T47D (cell line): ENCODE data around the gene WNT3.
A peak's percentile ranks its signal among the peaks of the same experiment; 100 is the strongest.
"Not testable (repeated sequence)": the region's sequence is repeated elsewhere in the genome, so short reads cannot be mapped to it uniquely, and the experiment has no call there.

Experiments used
- DNase-seq, 2 experiments: peaks; one replicate each; pipeline versions ENCODE4 v3.0.0 to v3.0.0-alpha.2; 2011 to 2012; ENCODE audit warnings: low read depth in 1 of 2, low spot score in 1 of 2
- JUND ChIP-seq: IDR thresholded peaks from 2 replicates; pipeline ENCODE4 v1.6.1; 2012; ENCODE audit warnings: low read depth
- in situ Hi-C: cut with HindIII; loops from 2 replicates; pipeline ENCODE4 v1.10.0; 2016; ENCODE audit warnings: low sequenced_read_pairs, low pct_unique_long_range_greater_than_20kb

The WNT3 gene

DNA sequence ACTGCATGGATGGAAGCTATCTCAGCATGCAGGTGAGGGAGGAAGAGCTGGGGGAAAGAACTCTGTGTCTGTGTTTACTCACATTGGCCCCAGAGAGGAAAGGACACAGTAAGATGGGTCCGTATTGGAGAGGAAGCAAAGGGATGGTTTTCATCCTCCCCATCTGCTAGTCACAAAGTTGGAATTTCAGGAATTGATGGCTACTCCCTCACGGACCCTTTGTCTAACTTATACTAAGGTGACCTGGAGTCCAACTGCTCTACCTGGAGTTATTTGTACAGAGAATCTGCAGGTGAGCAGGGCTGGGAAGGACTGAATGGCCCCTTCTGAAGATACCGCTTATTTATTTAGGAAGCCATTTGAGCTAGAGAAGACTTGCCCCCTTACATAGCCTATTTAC lies 55.1 kb downstream of the WNT3 start:
- TF ChIP-seq JUND, result no peak
- DNase-seq, result no peak
- in situ Hi-C loops, result no loop called here

GRCh38 chr17:46759141-46759540 lies 59.4 kb downstream of the WNT3 start:
- in situ Hi-C loops, result no loop called here
- TF ChIP-seq JUND, result no peak
- peak in 1 of 2 experiments; percentile 43 for DNase-seq

DNA sequence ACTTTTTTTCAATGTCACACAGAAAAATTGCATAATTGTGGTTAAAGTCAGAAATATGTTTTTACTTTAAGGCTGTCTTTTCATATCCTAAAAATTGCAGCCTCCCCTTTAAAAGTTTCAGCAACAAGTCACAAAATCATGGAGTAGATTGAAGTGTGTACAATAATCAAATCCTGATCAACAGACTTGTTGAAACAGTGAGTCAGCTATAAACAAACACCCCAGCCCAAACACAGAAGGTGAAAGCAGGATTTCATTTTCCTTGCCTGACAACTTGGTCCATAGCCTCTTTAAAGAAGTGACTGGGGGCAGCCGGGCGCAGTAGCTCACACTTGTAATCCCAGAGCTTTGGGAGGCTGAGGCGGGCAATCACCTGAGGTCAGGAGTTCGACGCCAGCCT lies 59.9 kb downstream of the WNT3 start:
- peak; percentile 75 to 84 for DNase-seq
- peak; percentile 100 for TF ChIP-seq JUND
- in situ Hi-C loops, result no loop called here

GRCh38 chr17:46757588-46757987 lies 60.9 kb downstream of the WNT3 start:
- DNase-seq, in situ Hi-C loops: not testable (repeated sequence)

GRCh38 chr17:46756861-46757260 lies 61.6 kb downstream of the WNT3 start:
- DNase-seq, result no peak
- TF ChIP-seq JUND, result no peak
- in situ Hi-C loops, result no loop called here

DNA sequence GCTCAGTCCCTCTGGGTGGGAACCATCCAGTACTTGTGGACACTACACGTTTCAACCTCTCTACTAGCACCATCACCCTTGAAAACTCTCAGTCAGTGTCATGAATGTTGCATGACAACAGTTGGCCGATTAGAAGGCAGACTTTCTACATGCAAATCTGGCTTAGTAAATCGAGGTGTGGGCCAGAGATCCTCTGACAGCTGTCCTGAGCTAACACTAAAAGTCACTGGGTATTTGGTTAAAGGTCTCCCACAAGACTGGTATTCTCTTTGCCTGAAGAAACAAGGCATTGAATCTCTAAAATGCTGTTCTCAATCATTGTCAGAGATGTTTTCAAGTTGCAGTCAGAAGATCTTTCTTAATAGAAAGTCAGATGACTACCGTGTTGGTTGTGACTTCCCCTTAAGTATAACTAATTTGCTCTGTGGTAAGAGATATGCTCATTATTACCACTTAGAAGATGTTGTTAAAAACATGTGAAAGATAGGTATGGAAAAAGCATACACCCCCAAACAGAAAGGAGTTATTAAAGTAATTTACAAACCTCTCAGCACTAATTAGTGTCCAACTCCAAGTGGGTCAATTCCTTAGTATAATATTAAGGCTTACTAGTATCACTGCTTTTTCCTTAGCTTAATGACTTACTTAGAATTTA lies 62.3 kb downstream of the WNT3 start:
- in situ Hi-C loops, result no loop called here

DNA sequence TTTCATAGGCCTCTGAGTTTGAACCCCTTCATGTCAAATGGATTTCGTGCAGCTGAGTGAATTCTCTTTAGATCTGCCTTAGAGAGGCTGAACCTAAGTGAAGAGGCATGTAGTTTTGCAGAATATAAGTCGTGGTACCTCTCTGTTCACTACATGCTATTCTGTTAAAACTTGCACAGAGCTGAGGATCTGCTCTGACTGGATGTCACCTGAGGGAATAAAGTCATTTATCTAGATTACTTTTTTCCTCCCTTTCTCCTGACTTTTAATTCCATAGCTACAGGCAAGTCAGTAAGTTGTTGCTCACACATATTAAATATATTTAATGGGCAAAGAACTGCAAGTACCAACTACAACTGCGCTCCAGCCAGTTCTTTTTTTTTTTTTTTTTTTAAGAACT lies 64.7 kb downstream of the WNT3 start:
- no peak for TF ChIP-seq JUND
- in situ Hi-C loops, result no loop called here
- DNase-seq, result no peak

More for the DNA sequence above, 62.3 kb downstream of the WNT3 start:
- DNase-seq, result no peak
- TF ChIP-seq JUND, result no peak

DNA sequence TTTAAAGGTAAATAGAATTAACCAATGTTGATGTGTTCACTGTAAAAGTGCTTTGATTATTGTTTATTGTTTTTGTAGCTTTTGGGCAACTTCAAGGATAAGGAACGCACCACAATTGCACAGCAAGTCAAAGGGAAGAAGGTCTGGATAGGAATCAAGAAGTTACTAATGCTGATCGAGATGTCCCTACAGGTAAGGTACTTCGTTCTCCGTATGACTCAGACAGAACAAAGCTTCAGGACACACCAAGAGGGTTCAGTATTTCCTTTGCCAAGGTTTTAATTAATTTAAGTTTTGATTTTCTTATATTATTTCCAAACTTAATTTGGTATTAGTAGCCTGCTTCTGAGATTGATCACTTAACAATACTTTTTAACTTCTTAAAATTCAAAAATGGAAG lies 67.1 kb downstream of the WNT3 start:
- no peak for DNase-seq
- TF ChIP-seq JUND, result no peak
- in situ Hi-C loops, result no loop called here

DNA sequence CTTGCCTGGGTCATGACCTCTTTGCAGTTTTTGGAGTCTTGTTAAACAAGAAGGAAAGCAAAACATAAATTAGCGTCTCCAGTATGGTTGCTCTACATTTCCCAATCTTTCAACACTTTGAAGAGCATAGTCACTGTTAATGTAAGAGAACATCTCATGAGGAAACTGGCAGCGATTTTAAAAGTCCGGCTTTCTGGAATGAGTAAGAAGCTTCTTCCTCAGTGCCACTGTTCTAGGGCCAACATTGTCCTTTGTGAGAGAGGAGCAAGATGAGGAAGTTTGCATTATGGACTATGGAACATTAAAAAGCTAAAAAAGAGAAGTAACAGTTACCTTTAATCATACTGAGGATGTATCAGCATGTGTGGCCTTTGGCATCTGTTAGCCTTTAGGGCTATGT lies 73.1 kb downstream of the WNT3 start:
- DNase-seq, result no peak
- no peak for TF ChIP-seq JUND
- in situ Hi-C loops, result no loop called here

- DNase-seq, result no peak
- in situ Hi-C loops, result no loop called here
- TF ChIP-seq JUND, result no peak
Measured at GRCh38 chr17:46744441-46744840, 74.1 kb downstream of the WNT3 start.

- in situ Hi-C loops, result no loop called here
- no peak for TF ChIP-seq JUND
- DNase-seq, result peak in 1 of 2 experiments; percentile 33
Measured at GRCh38 chr17:46742565-46743270, 75.8 kb downstream of the WNT3 start.

- in situ Hi-C loops, result no loop called here
Measured at GRCh38 chr17:46741122-46741730, 77.3 kb downstream of the WNT3 start.

DNA sequence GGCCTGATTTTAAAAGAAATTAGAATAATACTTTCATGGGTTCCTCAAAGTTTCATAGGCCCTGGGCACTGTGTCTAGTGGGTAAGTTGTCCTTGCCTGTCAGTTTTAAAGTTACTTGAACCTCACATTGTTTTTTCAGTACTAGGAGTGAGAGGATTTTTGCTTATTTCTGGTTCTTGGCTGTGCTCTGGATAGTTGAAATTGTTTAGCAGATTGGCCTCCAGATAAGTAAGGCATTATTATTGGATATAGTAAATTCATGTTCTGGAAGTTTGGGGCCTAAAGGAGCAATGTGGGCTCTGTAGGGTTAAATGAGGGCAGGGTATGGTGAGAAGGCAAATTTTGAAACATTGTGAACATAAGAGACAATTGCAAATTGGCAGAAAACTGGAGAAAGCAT lies 78.5 kb downstream of the WNT3 start:
- no peak for TF ChIP-seq JUND
- no peak for DNase-seq
- in situ Hi-C loops, result no loop called here

More at GRCh38 chr17:46741122-46741730, 77.3 kb downstream of the WNT3 start:
- no peak for TF ChIP-seq JUND
- DNase-seq, result no peak

DNA sequence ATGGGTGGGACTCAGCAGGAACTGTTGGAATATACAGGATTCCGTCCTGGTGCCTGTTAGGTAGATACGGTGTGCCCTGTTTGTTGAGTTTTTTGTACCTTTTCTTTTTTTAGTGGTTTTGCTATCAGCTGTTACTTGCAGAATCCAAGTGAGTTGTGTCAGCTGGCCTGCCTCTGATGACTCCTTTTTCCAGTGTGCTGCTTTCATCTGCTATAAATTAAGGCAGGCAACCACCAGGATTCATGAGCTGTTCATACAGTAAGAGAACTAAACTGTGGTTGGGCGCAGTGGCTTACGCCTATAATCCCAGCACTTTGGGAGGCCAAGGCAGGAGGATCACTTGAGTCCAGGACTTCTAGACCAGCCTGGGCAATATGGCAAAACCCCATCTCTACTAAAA lies 79.9 kb downstream of the WNT3 start:
- in situ Hi-C loops, result no loop called here
- TF ChIP-seq JUND, result no peak
- no peak for DNase-seq
